K562 (cell line): ENCODE results near the gene AGO3. TPM values are rescaled to one million over a fixed set of nuclear protein-coding genes. Genes with fewer than 3 reads are reported as not detected.

ENCODE experiments used
- HDAC2 ChIP-seq: fragments of 450-650 bp; IDR thresholded peaks from 2 replicates; pipeline ENCODE4 v1.6.1; 2016; ENCODE audit warnings: mild to moderate bottlenecking
- PRPF4 ChIP-seq: fragments of 200-400 bp; formaldehyde crosslinking; IDR thresholded peaks from one replicate; pipeline ENCODE4 v1.6.1; 2017; ENCODE audit warnings: low read length, low read depth, mild to moderate bottlenecking; ENCODE audit not compliant: insufficient read depth, poor library complexity, severe bottlenecking
- RBBP5 ChIP-seq: fragments of 200-600 bp; sonication (generic); IDR thresholded peaks from 2 replicates; pipeline ENCODE4 v1.6.1; 2012; ENCODE audit warnings: borderline replicate concordance, mild to moderate bottlenecking, low read length, control low read depth, inconsistent platforms; ENCODE audit not compliant: insufficient read depth, poor library complexity, severe bottlenecking
- SAP30 ChIP-seq: fragments of 200-600 bp; sonication (generic); IDR thresholded peaks from 2 replicates; pipeline ENCODE4 v1.6.1; 2012; ENCODE audit warnings: borderline replicate concordance, low read depth, mild to moderate bottlenecking, moderate library complexity, low read length, control low read depth, inconsistent platforms; ENCODE audit not compliant: insufficient read depth, poor library complexity, severe bottlenecking
- ZNF121 ChIP-seq: sonication (generic); formaldehyde crosslinking; conservative IDR thresholded peaks from 2 replicates; pipeline ENCODE4 v1.8.0; 2022; ENCODE audit warnings: missing genetic modification reagents
- ZNF124 ChIP-seq: sonication (generic); formaldehyde crosslinking; IDR thresholded peaks from 2 replicates; pipeline ENCODE4 v1.8.1; 2022; ENCODE audit warnings: missing genetic modification reagents
- polyA plus RNA-seq, 8 experiments: library from polyadenylated mRNA; depleted of rRNA in 4 of 8; stranded (reverse) in 5 of 8; unstranded in 3 of 8; fragments of >200 nt; fragmentation: Nextera tagmentation in 2 of 8; fragmentation: Illumina TruSeq in 1 of 8; extraction: Ambion mirVana in 2 of 8; extraction: Trizol in 1 of 8; gene quantifications; 2 replicates each; pipeline versions ENCODE4 v1.2.1 to v1.2.3, GENCODE V29; 2011 to 2014; ENCODE audit warnings: inconsistent platforms in 1 of 8, missing spikeins in 1 of 8
- total RNA-seq, 7 experiments: library from RNA; depleted of rRNA in 6 of 7; stranded (reverse); fragments of >200 nt in 6 of 7; fragmentation: Illumina TruSeq in 2 of 7; extraction: Trizol in 2 of 7; gene quantifications; 2 replicates each; pipeline versions ENCODE4 v1.2.1 to v1.2.3, GENCODE V29; 2011 to 2021; ENCODE audit warnings: low replicate concordance in 1 of 7
- TF ChIP-seq, protein P1 (sequence below): fragments of 450-650 bp; IDR thresholded peaks from 2 replicates; pipeline ENCODE4 v1.6.1; 2016; ENCODE audit warnings: low read depth
- TF ChIP-seq, protein P2 (sequence below): fragments of 250-450 bp; sonication (Bioruptor Pico); IDR thresholded peaks from 2 replicates; pipeline ENCODE4 v1.8.0; 2022; ENCODE audit warnings: moderate library complexity, mild to moderate bottlenecking, inconsistent platforms
- TF ChIP-seq, protein P3 (sequence below): fragments of 250-450 bp; sonication (Bioruptor Pico); IDR thresholded peaks from 2 replicates; pipeline ENCODE4 v1.5.0; 2021; ENCODE audit warnings: mild to moderate bottlenecking, borderline replicate concordance
- TF ChIP-seq, protein P4 (sequence below): sonication (generic); formaldehyde crosslinking; IDR thresholded peaks from 2 replicates; pipeline ENCODE4 v1.8.0; 2022; ENCODE audit warnings: mild to moderate bottlenecking, low read depth, missing genetic modification reagents
- TF ChIP-seq, protein P5 (sequence below): fragments of 450-650 bp; formaldehyde crosslinking; IDR thresholded peaks from 2 replicates; pipeline ENCODE4 v1.4.0; 2020; ENCODE audit warnings: mild to moderate bottlenecking, moderate library complexity

AGO3 gene
- total and polyA plus RNA-seq, 9 of the 15 experiments (the other 6 are each of a cell fraction or from before 2014, with no cell fraction given) = 4.5 to 41.5 (median 22.7) TPM

- TF ChIP-seq, protein P1, sequence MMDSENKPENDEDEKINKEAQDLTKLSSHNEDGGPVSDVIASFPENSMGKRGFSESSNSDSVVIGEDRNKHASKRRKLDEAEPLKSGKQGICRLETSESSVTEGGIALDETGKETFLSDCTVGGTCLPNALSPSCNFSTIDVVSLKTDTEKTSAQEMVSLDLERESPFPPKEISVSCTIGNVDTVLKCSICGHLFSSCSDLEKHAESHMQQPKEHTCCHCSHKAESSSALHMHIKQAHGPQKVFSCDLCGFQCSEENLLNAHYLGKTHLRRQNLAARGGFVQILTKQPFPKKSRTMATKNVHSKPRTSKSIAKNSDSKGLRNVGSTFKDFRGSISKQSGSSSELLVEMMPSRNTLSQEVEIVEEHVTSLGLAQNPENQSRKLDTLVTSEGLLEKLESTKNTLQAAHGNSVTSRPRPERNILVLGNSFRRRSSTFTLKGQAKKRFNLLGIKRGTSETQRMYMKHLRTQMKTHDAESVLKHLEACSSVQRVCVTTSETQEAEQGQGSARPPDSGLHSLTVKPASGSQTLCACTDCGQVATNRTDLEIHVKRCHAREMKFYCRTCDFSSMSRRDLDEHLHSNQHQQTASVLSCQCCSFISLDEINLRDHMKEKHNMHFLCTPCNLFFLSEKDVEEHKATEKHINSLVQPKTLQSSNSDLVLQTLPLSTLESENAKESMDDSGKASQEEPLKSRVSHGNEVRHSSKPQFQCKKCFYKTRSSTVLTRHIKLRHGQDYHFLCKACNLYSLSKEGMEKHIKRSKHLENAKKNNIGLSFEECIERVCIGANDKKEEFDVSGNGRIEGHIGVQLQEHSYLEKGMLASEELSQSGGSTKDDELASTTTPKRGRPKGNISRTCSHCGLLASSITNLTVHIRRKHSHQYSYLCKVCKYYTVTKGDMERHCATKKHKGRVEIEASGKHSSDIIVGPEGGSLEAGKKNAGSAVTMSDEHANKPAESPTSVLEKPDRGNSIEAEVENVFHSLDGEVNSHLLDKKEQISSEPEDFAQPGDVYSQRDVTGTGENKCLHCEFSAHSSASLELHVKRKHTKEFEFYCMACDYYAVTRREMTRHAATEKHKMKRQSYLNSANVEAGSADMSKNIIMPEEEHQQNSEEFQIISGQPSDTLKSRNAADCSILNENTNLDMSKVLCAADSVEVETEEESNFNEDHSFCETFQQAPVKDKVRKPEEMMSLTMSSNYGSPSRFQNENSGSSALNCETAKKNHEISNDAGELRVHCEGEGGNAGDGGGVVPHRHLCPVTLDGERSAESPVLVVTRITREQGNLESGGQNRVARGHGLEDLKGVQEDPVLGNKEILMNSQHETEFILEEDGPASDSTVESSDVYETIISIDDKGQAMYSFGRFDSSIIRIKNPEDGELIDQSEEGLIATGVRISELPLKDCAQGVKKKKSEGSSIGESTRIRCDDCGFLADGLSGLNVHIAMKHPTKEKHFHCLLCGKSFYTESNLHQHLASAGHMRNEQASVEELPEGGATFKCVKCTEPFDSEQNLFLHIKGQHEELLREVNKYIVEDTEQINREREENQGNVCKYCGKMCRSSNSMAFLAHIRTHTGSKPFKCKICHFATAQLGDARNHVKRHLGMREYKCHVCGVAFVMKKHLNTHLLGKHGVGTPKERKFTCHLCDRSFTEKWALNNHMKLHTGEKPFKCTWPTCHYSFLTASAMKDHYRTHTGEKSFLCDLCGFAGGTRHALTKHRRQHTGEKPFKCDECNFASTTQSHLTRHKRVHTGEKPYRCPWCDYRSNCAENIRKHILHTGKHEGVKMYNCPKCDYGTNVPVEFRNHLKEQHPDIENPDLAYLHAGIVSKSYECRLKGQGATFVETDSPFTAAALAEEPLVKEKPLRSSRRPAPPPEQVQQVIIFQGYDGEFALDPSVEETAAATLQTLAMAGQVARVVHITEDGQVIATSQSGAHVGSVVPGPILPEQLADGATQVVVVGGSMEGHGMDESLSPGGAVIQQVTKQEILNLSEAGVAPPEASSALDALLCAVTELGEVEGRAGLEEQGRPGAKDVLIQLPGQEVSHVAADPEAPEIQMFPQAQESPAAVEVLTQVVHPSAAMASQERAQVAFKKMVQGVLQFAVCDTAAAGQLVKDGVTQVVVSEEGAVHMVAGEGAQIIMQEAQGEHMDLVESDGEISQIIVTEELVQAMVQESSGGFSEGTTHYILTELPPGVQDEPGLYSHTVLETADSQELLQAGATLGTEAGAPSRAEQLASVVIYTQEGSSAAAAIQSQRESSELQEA = no peak
- TF ChIP-seq ZNF124 (no peak), SAP30 (no peak), ZNF121 (no peak), RBBP5 (no peak), HDAC2 (0 out of 2 replicates have a peak, but pooled peaks have one; percentile 23), PRPF4 (no peak)
- TF ChIP-seq, protein P2, sequence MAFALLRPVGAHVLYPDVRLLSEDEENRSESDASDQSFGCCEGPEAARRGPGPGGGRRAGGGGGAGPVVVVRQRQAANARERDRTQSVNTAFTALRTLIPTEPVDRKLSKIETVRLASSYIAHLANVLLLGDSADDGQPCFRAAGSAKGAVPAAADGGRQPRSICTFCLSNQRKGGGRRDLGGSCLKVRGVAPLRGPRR (CRISPR knock-in tag) = no peak
- TF ChIP-seq, protein P3, sequence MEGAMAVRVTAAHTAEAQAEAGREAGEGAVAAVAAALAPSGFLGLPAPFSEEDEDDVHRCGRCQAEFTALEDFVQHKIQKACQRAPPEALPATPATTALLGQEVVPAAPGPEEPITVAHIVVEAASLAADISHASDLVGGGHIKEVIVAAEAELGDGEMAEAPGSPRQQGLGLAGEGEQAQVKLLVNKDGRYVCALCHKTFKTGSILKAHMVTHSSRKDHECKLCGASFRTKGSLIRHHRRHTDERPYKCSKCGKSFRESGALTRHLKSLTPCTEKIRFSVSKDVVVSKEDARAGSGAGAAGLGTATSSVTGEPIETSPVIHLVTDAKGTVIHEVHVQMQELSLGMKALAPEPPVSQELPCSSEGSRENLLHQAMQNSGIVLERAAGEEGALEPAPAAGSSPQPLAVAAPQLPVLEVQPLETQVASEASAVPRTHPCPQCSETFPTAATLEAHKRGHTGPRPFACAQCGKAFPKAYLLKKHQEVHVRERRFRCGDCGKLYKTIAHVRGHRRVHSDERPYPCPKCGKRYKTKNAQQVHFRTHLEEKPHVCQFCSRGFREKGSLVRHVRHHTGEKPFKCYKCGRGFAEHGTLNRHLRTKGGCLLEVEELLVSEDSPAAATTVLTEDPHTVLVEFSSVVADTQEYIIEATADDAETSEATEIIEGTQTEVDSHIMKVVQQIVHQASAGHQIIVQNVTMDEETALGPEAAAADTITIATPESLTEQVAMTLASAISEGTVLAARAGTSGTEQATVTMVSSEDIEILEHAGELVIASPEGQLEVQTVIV (CRISPR knock-in tag) = 0 out of 2 replicates have a peak, but pooled peaks have one; percentile 66
- TF ChIP-seq, protein P4, sequence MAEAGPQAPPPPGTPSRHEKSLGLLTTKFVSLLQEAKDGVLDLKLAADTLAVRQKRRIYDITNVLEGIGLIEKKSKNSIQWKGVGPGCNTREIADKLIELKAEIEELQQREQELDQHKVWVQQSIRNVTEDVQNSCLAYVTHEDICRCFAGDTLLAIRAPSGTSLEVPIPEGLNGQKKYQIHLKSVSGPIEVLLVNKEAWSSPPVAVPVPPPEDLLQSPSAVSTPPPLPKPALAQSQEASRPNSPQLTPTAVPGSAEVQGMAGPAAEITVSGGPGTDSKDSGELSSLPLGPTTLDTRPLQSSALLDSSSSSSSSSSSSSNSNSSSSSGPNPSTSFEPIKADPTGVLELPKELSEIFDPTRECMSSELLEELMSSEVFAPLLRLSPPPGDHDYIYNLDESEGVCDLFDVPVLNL (CRISPR knock-in tag) = no peak
- TF ChIP-seq, protein P5, sequence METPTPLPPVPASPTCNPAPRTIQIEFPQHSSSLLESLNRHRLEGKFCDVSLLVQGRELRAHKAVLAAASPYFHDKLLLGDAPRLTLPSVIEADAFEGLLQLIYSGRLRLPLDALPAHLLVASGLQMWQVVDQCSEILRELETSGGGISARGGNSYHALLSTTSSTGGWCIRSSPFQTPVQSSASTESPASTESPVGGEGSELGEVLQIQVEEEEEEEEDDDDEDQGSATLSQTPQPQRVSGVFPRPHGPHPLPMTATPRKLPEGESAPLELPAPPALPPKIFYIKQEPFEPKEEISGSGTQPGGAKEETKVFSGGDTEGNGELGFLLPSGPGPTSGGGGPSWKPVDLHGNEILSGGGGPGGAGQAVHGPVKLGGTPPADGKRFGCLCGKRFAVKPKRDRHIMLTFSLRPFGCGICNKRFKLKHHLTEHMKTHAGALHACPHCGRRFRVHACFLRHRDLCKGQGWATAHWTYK = no peak
Observed at GRCh38 chr1:35929730-35930592, 944 bp upstream of the AGO3 start (continued).
